IMR-90 (cell line): Measurements from ENCODE around the gene LINGO1. TPM values are rescaled to one million over a fixed set of nuclear protein-coding genes. Genes with fewer than 3 reads are reported as not detected.
A peak's percentile ranks its signal among the peaks of the same experiment; 100 is the strongest.

ENCODE experiments used
- ATAC-seq: fragments of 200-7000 bp; cut with Tn5 transposase; 2 replicates; pipeline ENCODE4 v1.9.1; 2020; ENCODE audit warnings: low read depth, mild to moderate bottlenecking, moderate library complexity
- BruUV-seq: library from RNA; stranded (reverse); fragments of 400-500 nt; replicated peaks from 2 replicates; lab custom pipeline; 2021; lab: Mats Ljungman, UMichigan
- CTCF ChIA-PET: fragments of 300-600 bp; formaldehyde crosslinking; extraction: SDS; loops from one replicate; lab custom pipeline; 2021; ENCODE audit warnings: antibody characterized with exemption; lab: Yijun Ruan, JAX
- POLR2A ChIA-PET: fragments of 300-600 bp; sonication (Branson Sonifier 250); formaldehyde crosslinking; loops from one replicate; lab custom pipeline; 2022; ENCODE audit warnings: antibody characterized with exemption; ENCODE audit not compliant: unreplicated experiment; lab: Charles Lee
- DNase-seq: peaks from one replicate; pipeline ENCODE4 v3.0.0; 2013
- H2AFZ ChIP-seq: replicated peaks from 2 replicates; pipeline ENCODE3; 2013; ENCODE audit warnings: low read length, mild to moderate bottlenecking; ENCODE audit not compliant: poor library complexity
- H2AK5ac ChIP-seq: 2 replicates; pipeline ENCODE4 v1.6.1; 2013; ENCODE audit warnings: low read depth, low read length, inconsistent platforms
- H2AK9ac ChIP-seq: replicated peaks from 2 replicates; pipeline ENCODE3; 2013; ENCODE audit warnings: mild to moderate bottlenecking, low read depth, low read length, moderate library complexity; ENCODE audit not compliant: poor library complexity
- H2BK120ac ChIP-seq: 2 replicates; pipeline ENCODE4 v1.6.1; 2013; ENCODE audit warnings: low read depth, low read length, inconsistent platforms
- H2BK15ac ChIP-seq: 3 replicates; pipeline ENCODE4 v1.6.1; 2013; ENCODE audit warnings: low read depth, low read length, inconsistent platforms
- H2BK20ac ChIP-seq: 2 replicates; pipeline ENCODE4 v1.6.1; 2013; ENCODE audit warnings: low read depth, mild to moderate bottlenecking, inconsistent platforms, low read length, moderate library complexity
- H2BK5ac ChIP-seq: 2 replicates; pipeline ENCODE4 v1.6.1; 2013; ENCODE audit warnings: mild to moderate bottlenecking, low read depth, low read length, inconsistent platforms; ENCODE audit not compliant: poor library complexity, severe bottlenecking
- H3K14ac ChIP-seq: replicated peaks from 2 replicates; pipeline ENCODE4 v1.6.1; 2013; ENCODE audit warnings: low read depth, low read length, inconsistent platforms
- H3K18ac ChIP-seq: 2 replicates; pipeline ENCODE4 v1.6.1; 2013; ENCODE audit warnings: low read depth, low read length, control low read depth
- H3K23ac ChIP-seq: 2 replicates; pipeline ENCODE4 v1.6.1; 2013; ENCODE audit warnings: low read depth, low read length, inconsistent platforms
- H3K27ac ChIP-seq: 2 replicates; pipeline ENCODE4 v1.5.1; 2013; ENCODE audit warnings: mild to moderate bottlenecking, control low read depth, low read length; ENCODE audit not compliant: insufficient read depth
- H3K27me3 ChIP-seq: 2 replicates; pipeline ENCODE4 v1.6.1; 2013; ENCODE audit warnings: low read length; ENCODE audit not compliant: control insufficient read depth, insufficient read depth
- H3K36me3 ChIP-seq: 2 replicates; pipeline ENCODE4 v1.6.1; 2013; ENCODE audit warnings: low read length, mixed read lengths; ENCODE audit not compliant: control insufficient read depth, insufficient read depth
- H3K4ac ChIP-seq: 2 replicates; pipeline ENCODE4 v1.6.1; 2013; ENCODE audit warnings: low read depth, low read length, inconsistent platforms
- H3K4me1 ChIP-seq: 2 replicates; pipeline ENCODE4 v1.6.1; 2013; ENCODE audit warnings: low read length, mixed read lengths; ENCODE audit not compliant: control insufficient read depth, insufficient read depth
- H3K4me2 ChIP-seq: 2 replicates; pipeline ENCODE4 v1.6.1; 2013; ENCODE audit warnings: low read depth, mild to moderate bottlenecking, control low read depth, low read length, moderate library complexity
- H3K4me3 ChIP-seq: 2 replicates; pipeline ENCODE4 v1.5.1; 2013; ENCODE audit warnings: low read depth, mild to moderate bottlenecking, control low read depth, low read length, moderate library complexity; ENCODE audit not compliant: insufficient read depth
- H3K56ac ChIP-seq: 2 replicates; pipeline ENCODE4 v1.6.1; 2013; ENCODE audit warnings: low read length, inconsistent platforms; ENCODE audit not compliant: insufficient read depth; ENCODE audit errors: extremely low read depth
- H3K79me1 ChIP-seq, 2 experiments: 2 replicates each; pipeline ENCODE4 v1.6.1; 2013; ENCODE audit warnings: low read length in 2 of 2, inconsistent platforms in 1 of 2, low read depth in 1 of 2
- H3K9ac ChIP-seq: 2 replicates; pipeline ENCODE4 v1.6.1; 2013; ENCODE audit warnings: low read depth, low read length, control low read depth
- H3K9me1 ChIP-seq: 2 replicates; pipeline ENCODE4 v1.6.1; 2013; ENCODE audit warnings: low read length, inconsistent platforms; ENCODE audit not compliant: insufficient read depth
- H3K9me3 ChIP-seq: 2 replicates; pipeline ENCODE4 v1.6.1; 2013; ENCODE audit warnings: low read length; ENCODE audit not compliant: control insufficient read depth, insufficient read depth
- H4K20me1 ChIP-seq: 2 replicates; pipeline ENCODE4 v1.6.1; 2013; ENCODE audit warnings: low read length, inconsistent platforms; ENCODE audit not compliant: insufficient read depth
- H4K5ac ChIP-seq: 2 replicates; pipeline ENCODE4 v1.6.1; 2013; ENCODE audit warnings: mild to moderate bottlenecking, low read depth, low read length, control low read depth
- H4K8ac ChIP-seq, 2 experiments: 2 replicates each; pipeline ENCODE4 v1.6.1; 2013; ENCODE audit warnings: low read depth in 2 of 2, low read length in 2 of 2, control low read depth in 1 of 2, inconsistent platforms in 1 of 2
- H4K91ac ChIP-seq: 2 replicates; pipeline ENCODE4 v1.6.1; 2013; ENCODE audit warnings: low read depth, low read length, inconsistent platforms; ENCODE audit not compliant: insufficient read depth
- WGBS, 2 experiments: methylation state at CpG; one replicate each; pipeline versions ENCODE4 v1.1.5 to v1.1.7; 2013; ENCODE audit warnings: missing lambda C conversion rate in 2 of 2; ENCODE audit not compliant: insufficient read length in 1 of 2; ENCODE audit errors: extremely low coverage in 2 of 2; 5-methylcytosine and 5-hydroxymethylcytosine counted together
- dilution Hi-C: fragments of 300-500 bp; cut with HindIII; formaldehyde crosslinking; loops from one replicate; pipeline ENCODE4 v1.14.3; 2018; ENCODE audit warnings: low sequenced_read_pairs; ENCODE audit not compliant: unreplicated experiment
- in situ Hi-C: fragments of 300-500 bp; cut with MboI; formaldehyde crosslinking; loops from 3 replicates; pipeline ENCODE4 v1.14.3; 2019; ENCODE audit warnings: low sequenced_read_pairs, inconsistent platforms, mixed read lengths
- intact Hi-C: fragments of 100-400 bp; cut with micrococcal nuclease; formaldehyde crosslinking; loops from 2 replicates; pipeline ENCODE4 v1.10.0; 2022
- polyA plus RNA-seq, 3 experiments: library from polyadenylated mRNA; depleted of rRNA; stranded (reverse); fragments of >200 nt; gene quantifications; 2 replicates each; pipeline ENCODE4 v1.2.3, GENCODE V29; 2012; ENCODE audit warnings: low replicate concordance in 1 of 3
- total RNA-seq: library from RNA; depleted of rRNA; stranded (reverse); fragments of >200 nt; gene quantifications from 2 replicates; pipeline ENCODE4 v1.2.3, GENCODE V29; 2012
- TF ChIP-seq, protein P1 (sequence below): conservative IDR thresholded peaks from 2 replicates; pipeline ENCODE4 v1.5.1; 2012; ENCODE audit warnings: mild to moderate bottlenecking, low read depth, low read length, improper control_type of control experiment
- TF ChIP-seq, protein P2 (sequence below): fragments of 150-350 bp; IDR thresholded peaks from 2 replicates; pipeline ENCODE4 v1.6.1; 2017; ENCODE audit warnings: mild to moderate bottlenecking, antibody characterized with exemption, low read length, low read depth

LINGO1 gene
- total and polyA plus RNA-seq, 2 of the 4 experiments (the other 2 are of a cell fraction), result 0.05 TPM; not detected in 1

DNA sequence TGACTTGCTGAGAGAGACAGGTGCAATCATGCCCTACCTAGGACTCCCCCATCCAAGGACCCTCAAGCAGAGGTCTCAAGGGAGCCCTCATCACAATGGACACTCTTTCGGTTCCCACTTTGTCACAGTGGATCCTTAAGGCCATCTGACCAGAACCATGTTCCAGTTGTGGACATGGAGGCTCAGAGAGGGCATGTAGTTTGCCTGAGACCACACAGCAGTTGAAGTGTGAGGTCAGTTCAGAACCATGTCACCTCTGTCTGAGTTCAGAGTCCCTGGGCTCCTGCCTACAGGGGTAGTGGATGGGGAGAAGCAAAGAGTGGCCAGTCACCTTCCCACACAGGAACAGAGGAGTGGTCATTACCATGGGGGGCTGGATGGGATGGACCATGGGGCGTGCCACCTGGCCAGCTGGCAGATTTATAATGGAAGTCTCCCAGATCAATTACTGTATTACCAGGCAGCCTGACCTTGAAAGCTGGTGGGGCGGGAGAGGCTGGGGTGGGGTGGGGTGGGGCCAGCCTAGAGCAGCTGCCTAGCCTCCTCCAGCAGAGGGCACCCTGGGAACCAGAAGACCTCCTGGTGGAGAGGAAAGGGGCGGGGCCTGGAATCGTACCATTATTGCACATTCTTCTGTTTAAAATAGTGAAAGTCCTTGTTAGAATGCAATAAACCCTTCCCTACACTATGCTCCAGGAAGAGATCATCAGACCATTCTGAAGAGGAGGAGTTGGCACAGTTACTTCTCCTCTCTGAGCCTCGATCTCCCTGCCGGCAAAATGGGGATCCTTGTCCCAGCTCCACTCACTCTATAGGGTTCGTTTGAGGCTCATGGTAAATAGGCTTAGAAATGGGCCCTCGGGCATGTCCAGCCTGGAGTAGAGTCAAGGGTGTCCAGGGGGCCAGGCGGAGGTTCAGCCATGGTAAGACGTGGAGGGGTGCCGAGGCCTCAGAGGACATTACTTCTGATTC is 26.9 kb upstream of the LINGO1 start:
- Histone ChIP-seq H3K4me2 (no peak overlapping the region), H3K23ac (no peak overlapping the region), H3K9ac (no peak overlapping the region), H2AFZ (no peak overlapping the region), H2AK5ac (no peak overlapping the region), H4K20me1 (no peaks in the 10 kb centered on the region), H4K8ac (no peak overlapping the region), H3K27ac (no peak overlapping the region), H2BK5ac (no peak overlapping the region), H4K91ac (no peak overlapping the region), H2BK120ac (no peak overlapping the region), H2BK20ac (no peak overlapping the region), H3K79me1 (no peaks in the 10 kb centered on the region), H2BK15ac (no peak overlapping the region), H3K4me3 (no peak overlapping the region), H3K36me3 (no peaks in the 10 kb centered on the region), H3K4ac (no peak overlapping the region), H3K18ac (no peak overlapping the region), H4K5ac (no peak overlapping the region), H3K27me3 (peaks cover 72% of the 10 kb centered on the region), H3K56ac (no peak overlapping the region), H3K4me1 (no peaks in the 10 kb centered on the region), H2AK9ac (no peak overlapping the region), H3K14ac (no peak overlapping the region), H3K9me3 (no peaks in the 10 kb centered on the region), H3K9me1 (no peaks in the 10 kb centered on the region; the same call in 1 of the 2 replicates)
- DNase-seq, result peak; percentile 25
- intact Hi-C loops, result no loop called here
- POLR2A ChIA-PET, result no interaction called here
- CTCF ChIA-PET, result no interaction called here
- dilution Hi-C loops, result no loop called here
- ATAC-seq, result peak; percentile 79
- WGBS, 2 experiments, result no CpG with 5 or more reads among the region's 12 CpGs
- in situ Hi-C loops, result no loop called here
- TF ChIP-seq, protein P1, sequence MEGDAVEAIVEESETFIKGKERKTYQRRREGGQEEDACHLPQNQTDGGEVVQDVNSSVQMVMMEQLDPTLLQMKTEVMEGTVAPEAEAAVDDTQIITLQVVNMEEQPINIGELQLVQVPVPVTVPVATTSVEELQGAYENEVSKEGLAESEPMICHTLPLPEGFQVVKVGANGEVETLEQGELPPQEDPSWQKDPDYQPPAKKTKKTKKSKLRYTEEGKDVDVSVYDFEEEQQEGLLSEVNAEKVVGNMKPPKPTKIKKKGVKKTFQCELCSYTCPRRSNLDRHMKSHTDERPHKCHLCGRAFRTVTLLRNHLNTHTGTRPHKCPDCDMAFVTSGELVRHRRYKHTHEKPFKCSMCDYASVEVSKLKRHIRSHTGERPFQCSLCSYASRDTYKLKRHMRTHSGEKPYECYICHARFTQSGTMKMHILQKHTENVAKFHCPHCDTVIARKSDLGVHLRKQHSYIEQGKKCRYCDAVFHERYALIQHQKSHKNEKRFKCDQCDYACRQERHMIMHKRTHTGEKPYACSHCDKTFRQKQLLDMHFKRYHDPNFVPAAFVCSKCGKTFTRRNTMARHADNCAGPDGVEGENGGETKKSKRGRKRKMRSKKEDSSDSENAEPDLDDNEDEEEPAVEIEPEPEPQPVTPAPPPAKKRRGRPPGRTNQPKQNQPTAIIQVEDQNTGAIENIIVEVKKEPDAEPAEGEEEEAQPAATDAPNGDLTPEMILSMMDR, result peak; percentile 32
- TF ChIP-seq, protein P2, sequence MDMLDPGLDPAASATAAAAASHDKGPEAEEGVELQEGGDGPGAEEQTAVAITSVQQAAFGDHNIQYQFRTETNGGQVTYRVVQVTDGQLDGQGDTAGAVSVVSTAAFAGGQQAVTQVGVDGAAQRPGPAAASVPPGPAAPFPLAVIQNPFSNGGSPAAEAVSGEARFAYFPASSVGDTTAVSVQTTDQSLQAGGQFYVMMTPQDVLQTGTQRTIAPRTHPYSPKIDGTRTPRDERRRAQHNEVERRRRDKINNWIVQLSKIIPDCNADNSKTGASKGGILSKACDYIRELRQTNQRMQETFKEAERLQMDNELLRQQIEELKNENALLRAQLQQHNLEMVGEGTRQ, result no peak
- no TSS peak for BruUV-seq
